A549 (cell line): ENCODE data around the gene CYB5D1.

Experiments used
- BHLHE40 ChIP-seq: IDR thresholded peaks from 2 replicates; pipeline ENCODE4 v1.6.1; 2012; ENCODE audit warnings: low read depth, low read length, inconsistent platforms
- CHD2 ChIP-seq: fragments of 150-350 bp; IDR thresholded peaks from 2 replicates; pipeline ENCODE4 v1.6.1; 2014; ENCODE audit warnings: low read length; ENCODE audit not compliant: partially characterized antibody
- CTCF ChIP-seq: fragments of >200 bp; sonication (Bioruptor Twin); formaldehyde crosslinking; IDR thresholded peaks from 3 replicates; pipeline ENCODE4 v1.5.1; 2016
- HDAC2 ChIP-seq: fragments of 200-600 bp; sonication (generic); IDR thresholded peaks from 2 replicates; pipeline ENCODE4 v1.6.1; 2016
- HMGXB4 ChIP-seq: fragments of 250-450 bp; sonication (Bioruptor Pico); IDR thresholded peaks from 2 replicates; pipeline ENCODE4 v1.5.0; 2021; ENCODE audit warnings: mild to moderate bottlenecking, moderate library complexity, borderline replicate concordance
- POLR2A ChIP-seq: IDR thresholded peaks from 2 replicates; pipeline ENCODE4 v1.6.1; 2012; ENCODE audit warnings: mild to moderate bottlenecking, low read length
- SMC3 ChIP-seq: fragments of >200 bp; sonication (Bioruptor Twin); formaldehyde crosslinking; IDR thresholded peaks from 3 replicates; pipeline ENCODE4 v1.6.1; 2018; ENCODE audit warnings: inconsistent platforms
- ZSCAN20 ChIP-seq: fragments of 250-450 bp; sonication (Bioruptor Pico); IDR thresholded peaks from 2 replicates; pipeline ENCODE4 v1.8.0; 2022; ENCODE audit warnings: mild to moderate bottlenecking, moderate library complexity

- TF ChIP-seq CTCF = no peak
- no peak for TF ChIP-seq HMGXB4 (CRISPR knock-in tag)
- no peak for TF ChIP-seq ZSCAN20 (CRISPR knock-in tag)
- no peak for TF ChIP-seq HDAC2
- TF ChIP-seq SMC3 = no peak
- TF ChIP-seq BHLHE40 = no peak
- no peak for TF ChIP-seq CHD2
- no peak for TF ChIP-seq POLR2A
These were observed 37.1 kb downstream of the CYB5D1 start for GRCh38 chr17:7894866-7895265.
